Breast epithelium (tissue), 3 donors: ENCODE results near the gene AK9.

Source experiments
- POLR2A ChIP-seq: fragments of 450-650 bp; IDR thresholded peaks from one replicate; pipeline ENCODE4 v1.6.1; 2016; ENCODE audit warnings: antibody characterized with exemption, mild to moderate bottlenecking, moderate library complexity
- TF ChIP-seq, protein P1 (sequence below), 3 donors: fragments of 450-650 bp; IDR thresholded peaks; one replicate each; pipeline ENCODE4 v1.5.1; 2016 to 2017; ENCODE audit warnings: antibody characterized with exemption in 3 of 3, mild to moderate bottlenecking in 3 of 3, moderate library complexity in 3 of 3

DNA sequence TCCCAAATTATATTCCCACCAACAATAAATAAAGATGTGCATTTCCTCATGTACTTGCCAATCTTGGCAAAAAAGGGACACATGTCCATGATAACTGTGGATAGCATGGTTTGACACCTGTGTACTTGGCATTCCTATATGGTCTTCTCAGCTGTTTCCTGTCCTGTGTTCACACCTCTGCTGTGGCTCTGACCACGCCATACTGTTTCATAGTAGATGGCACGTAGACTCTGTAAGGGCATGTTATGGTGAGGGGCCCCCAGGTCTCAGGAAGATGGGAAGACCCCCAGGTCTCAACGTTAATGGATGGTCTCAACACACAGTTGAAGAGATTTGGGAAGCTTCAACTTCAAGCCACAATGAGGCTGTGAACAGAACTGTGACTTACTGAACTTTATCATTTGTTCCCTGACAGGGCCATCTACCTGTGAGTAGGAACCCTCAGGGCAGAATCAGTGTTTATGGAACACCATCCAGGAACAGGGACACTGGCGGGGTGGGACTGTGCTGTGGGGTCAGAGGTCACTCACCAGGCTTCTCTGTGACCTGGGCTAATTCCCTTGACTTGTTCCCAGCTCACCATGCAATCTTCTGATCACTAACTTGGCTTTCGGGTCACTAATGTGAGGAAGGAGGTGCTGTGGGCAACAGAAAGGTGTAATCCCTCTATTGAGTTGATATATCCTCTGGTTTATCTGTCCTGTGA, 219.7 kb downstream of the AK9 start:
- TF ChIP-seq, protein P1, sequence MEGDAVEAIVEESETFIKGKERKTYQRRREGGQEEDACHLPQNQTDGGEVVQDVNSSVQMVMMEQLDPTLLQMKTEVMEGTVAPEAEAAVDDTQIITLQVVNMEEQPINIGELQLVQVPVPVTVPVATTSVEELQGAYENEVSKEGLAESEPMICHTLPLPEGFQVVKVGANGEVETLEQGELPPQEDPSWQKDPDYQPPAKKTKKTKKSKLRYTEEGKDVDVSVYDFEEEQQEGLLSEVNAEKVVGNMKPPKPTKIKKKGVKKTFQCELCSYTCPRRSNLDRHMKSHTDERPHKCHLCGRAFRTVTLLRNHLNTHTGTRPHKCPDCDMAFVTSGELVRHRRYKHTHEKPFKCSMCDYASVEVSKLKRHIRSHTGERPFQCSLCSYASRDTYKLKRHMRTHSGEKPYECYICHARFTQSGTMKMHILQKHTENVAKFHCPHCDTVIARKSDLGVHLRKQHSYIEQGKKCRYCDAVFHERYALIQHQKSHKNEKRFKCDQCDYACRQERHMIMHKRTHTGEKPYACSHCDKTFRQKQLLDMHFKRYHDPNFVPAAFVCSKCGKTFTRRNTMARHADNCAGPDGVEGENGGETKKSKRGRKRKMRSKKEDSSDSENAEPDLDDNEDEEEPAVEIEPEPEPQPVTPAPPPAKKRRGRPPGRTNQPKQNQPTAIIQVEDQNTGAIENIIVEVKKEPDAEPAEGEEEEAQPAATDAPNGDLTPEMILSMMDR (IDR thresholded peaks at IDR 0.05), result no peak
- no peak for TF ChIP-seq POLR2A
